ENCODE measurements around the gene RGS7BP.
"Not testable (repeated sequence)": the region's sequence is repeated elsewhere in the genome, so short reads cannot be mapped to it uniquely, and the experiment has no call there.

The RGS7BP gene

DNA sequence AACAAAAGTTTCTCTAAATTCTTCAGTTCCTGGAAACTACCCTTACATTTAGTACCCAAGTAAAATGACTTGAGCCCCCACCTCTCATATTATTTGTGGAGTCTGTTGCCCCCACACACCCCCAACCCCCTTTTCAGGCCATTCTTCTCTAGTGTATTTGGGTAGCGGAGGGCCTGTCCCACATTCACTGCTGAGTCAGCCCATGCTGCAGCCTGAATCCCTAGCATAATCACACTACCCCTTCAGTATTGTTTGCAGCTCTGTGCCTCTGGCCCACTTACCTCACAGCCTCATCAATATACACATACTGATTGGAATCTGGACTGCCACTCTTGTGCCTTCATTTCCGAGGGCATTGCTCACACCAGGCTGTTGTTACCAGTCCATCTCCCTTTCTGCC is 26.8 kb downstream of the RGS7BP start:
- Histone ChIP-seq H3K4me1 (ENCODE audit: control insufficient read depth, insufficient read depth, low read depth, low read length) (no peaks in the 10 kb centered on the region), H2BK15ac (ENCODE audit: low read depth, poor library complexity, severe bottlenecking) (no peak overlapping the region), H3K18ac (ENCODE audit: low read depth in 1 of 2, low read length in 2 of 2) (no peak overlapping the region), H3K79me1 (replicated peaks; ENCODE audit: low read length, poor library complexity, severe bottlenecking) (no peaks in the 10 kb centered on the region), H2AFZ (ENCODE audit: low read depth, low read length) (no peak overlapping the region), H3K4me3 (ENCODE audit: insufficient read depth in 1 of 2, low read depth in 1 of 2, low read length in 2 of 2) (no peak overlapping the region), H3K9me3 (ENCODE audit: control insufficient read depth, low read length) (no peaks in the 10 kb centered on the region), H3K27ac (ENCODE audit: low read length, poor library complexity, severe bottlenecking) (no peak overlapping the region), H3K27me3 (ENCODE audit: control insufficient read depth in 1 of 2, insufficient read depth in 1 of 2, low read length in 2 of 2) (peaks cover 6 to 12% of the 10 kb centered on the region in 2 experiments), H3K4me2 (ENCODE audit: low read length, poor library complexity, severe bottlenecking) (no peak overlapping the region), H3K23ac (ENCODE audit: low read length in 2 of 2) (no peak overlapping the region), H4K91ac (ENCODE audit: low read length) (no peak overlapping the region), H2BK12ac (ENCODE audit: low read length in 2 of 2) (no peak overlapping the region), H3K36me3 (ENCODE audit: control insufficient read depth in 1 of 2, insufficient read depth in 2 of 2, low read depth in 1 of 2, low read length in 2 of 2) (no peaks in the 10 kb centered on the region), H3K9ac (ENCODE audit: low read length) (no peak overlapping the region), H2BK120ac (ENCODE audit: low read depth, low read length) (no peak overlapping the region), H3K14ac (ENCODE audit: low read length in 2 of 2) (no peak overlapping the region), H2BK5ac (ENCODE audit: low read depth, low read length, poor library complexity, severe bottlenecking) (no peak overlapping the region), H2AK5ac (ENCODE audit: low read length, severe bottlenecking) (no peak overlapping the region), H3K4ac (ENCODE audit: low read depth in 1 of 2, low read length in 2 of 2) (no peak overlapping the region), H4K8ac (ENCODE audit: low read length) (no peak overlapping the region)
- WGBS, result 80% methylated on average over 2 of the region's 2 CpGs
- no peak for DNase-seq

DNA sequence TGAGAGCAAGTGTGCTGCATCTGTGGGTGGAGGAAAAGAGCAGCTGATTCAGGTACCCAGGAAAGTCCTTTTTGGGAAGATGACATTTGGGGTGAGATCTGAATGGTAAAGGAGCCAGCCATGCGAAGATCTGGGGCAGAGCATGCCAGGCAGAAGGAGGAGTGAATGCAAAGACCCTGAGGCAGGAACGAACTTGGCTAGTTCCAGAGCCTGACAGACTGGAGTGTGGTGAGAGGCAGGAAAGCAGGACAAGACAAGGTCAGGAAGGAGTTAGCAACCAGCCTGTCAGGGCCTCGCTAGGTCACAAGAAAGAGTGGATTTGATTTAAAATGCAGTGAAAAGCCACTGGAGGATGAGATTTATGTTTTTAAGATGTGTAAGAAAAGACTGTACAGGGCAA is 28.2 kb downstream of the RGS7BP start:
- no peak overlapping the region for H2BK12ac ChIP-seq (ENCODE audit: low read length in 2 of 2)
- H3K79me1 ChIP-seq (replicated peaks; ENCODE audit: low read length, poor library complexity, severe bottlenecking), result no peaks in the 10 kb centered on the region
- no peak overlapping the region for H2BK15ac ChIP-seq (ENCODE audit: low read depth, poor library complexity, severe bottlenecking)
- no peak overlapping the region for H4K91ac ChIP-seq (ENCODE audit: low read length)
- H3K9me3 ChIP-seq (ENCODE audit: control insufficient read depth, low read length), result no peaks in the 10 kb centered on the region
- no peak overlapping the region for H3K23ac ChIP-seq (ENCODE audit: low read length in 2 of 2)
- H3K18ac ChIP-seq (ENCODE audit: low read depth in 1 of 2, low read length in 2 of 2), result no peak overlapping the region
- H3K4me3 ChIP-seq (ENCODE audit: insufficient read depth in 1 of 2, low read depth in 1 of 2, low read length in 2 of 2), result no peak overlapping the region
- 70% methylated on average over 3 of the region's 3 CpGs for WGBS
- H3K27ac ChIP-seq (ENCODE audit: low read length, poor library complexity, severe bottlenecking), result no peak overlapping the region
- H3K4ac ChIP-seq (ENCODE audit: low read depth in 1 of 2, low read length in 2 of 2), result no peak overlapping the region
- no peaks in the 10 kb centered on the region for H3K4me1 ChIP-seq (ENCODE audit: control insufficient read depth, insufficient read depth, low read depth, low read length)
- H3K14ac ChIP-seq (ENCODE audit: low read length in 2 of 2), result no peak overlapping the region
- H2AFZ ChIP-seq (ENCODE audit: low read depth, low read length), result no peak overlapping the region
- no peak overlapping the region for H2AK5ac ChIP-seq (ENCODE audit: low read length, severe bottlenecking)
- H3K4me2 ChIP-seq (ENCODE audit: low read length, poor library complexity, severe bottlenecking), result no peak overlapping the region
- no peak overlapping the region for H3K9ac ChIP-seq (ENCODE audit: low read length)
- H3K27me3 ChIP-seq (ENCODE audit: control insufficient read depth in 1 of 2, insufficient read depth in 1 of 2, low read length in 2 of 2), result peaks cover 6 to 12% of the 10 kb centered on the region in 2 experiments
- no peaks in the 10 kb centered on the region for H3K36me3 ChIP-seq (ENCODE audit: control insufficient read depth in 1 of 2, insufficient read depth in 2 of 2, low read depth in 1 of 2, low read length in 2 of 2)
- H2BK5ac ChIP-seq (ENCODE audit: low read depth, low read length, poor library complexity, severe bottlenecking), result no peak overlapping the region
- DNase-seq, result no peak
- no peak overlapping the region for H4K8ac ChIP-seq (ENCODE audit: low read length)
- no peak overlapping the region for H2BK120ac ChIP-seq (ENCODE audit: low read depth, low read length)

DNA sequence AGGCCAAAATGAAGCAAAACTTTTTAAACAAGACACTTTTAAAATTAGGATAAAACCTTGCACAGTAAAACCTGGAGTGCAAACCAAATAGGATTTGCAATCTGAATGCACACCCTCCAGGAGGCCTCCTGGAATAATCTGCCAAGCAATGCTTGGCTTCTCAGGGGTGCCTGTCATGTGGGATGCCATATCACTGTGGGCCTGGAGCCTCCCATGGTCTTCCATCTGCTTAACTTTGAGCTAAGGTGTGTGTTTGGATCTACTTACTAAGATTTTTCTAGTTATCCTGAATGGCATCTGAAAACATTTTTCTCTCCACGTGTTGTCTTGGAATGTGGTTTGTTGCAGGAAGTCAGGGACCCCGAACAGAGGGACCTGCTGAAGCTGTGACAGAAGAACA is 52.1 kb downstream of the RGS7BP start:
- Histone ChIP-seq H3K9me3 (ENCODE audit: control insufficient read depth, low read length) (peaks cover 2% of the 10 kb centered on the region), H3K9ac (ENCODE audit: low read length) (no peak overlapping the region), H3K14ac (ENCODE audit: low read length in 2 of 2) (no peak overlapping the region), H2BK12ac (ENCODE audit: low read length in 2 of 2) (no peak overlapping the region), H3K4me2 (ENCODE audit: low read length, poor library complexity, severe bottlenecking) (no peak overlapping the region), H3K36me3 (ENCODE audit: control insufficient read depth in 1 of 2, insufficient read depth in 2 of 2, low read depth in 1 of 2, low read length in 2 of 2) (no peaks in the 10 kb centered on the region), H2AK5ac (ENCODE audit: low read length, severe bottlenecking) (no peak overlapping the region), H3K4me3 (ENCODE audit: insufficient read depth in 1 of 2, low read depth in 1 of 2, low read length in 2 of 2) (no peak overlapping the region), H4K8ac (ENCODE audit: low read length) (no peak overlapping the region), H3K4me1 (ENCODE audit: control insufficient read depth, insufficient read depth, low read depth, low read length) (no peaks in the 10 kb centered on the region), H3K27me3 (ENCODE audit: control insufficient read depth in 1 of 2, insufficient read depth in 1 of 2, low read length in 2 of 2) (no peaks in the 10 kb centered on the region), H3K18ac (ENCODE audit: low read depth in 1 of 2, low read length in 2 of 2) (no peak overlapping the region), H2AFZ (ENCODE audit: low read depth, low read length) (no peak overlapping the region), H3K4ac (ENCODE audit: low read depth in 1 of 2, low read length in 2 of 2) (no peak overlapping the region), H3K27ac (ENCODE audit: low read length, poor library complexity, severe bottlenecking) (no peak overlapping the region), H2BK120ac (ENCODE audit: low read depth, low read length) (no peak overlapping the region), H3K79me1 (replicated peaks; ENCODE audit: low read length, poor library complexity, severe bottlenecking) (no peaks in the 10 kb centered on the region), H3K23ac (ENCODE audit: low read length in 2 of 2) (no peak overlapping the region), H2BK5ac (ENCODE audit: low read depth, low read length, poor library complexity, severe bottlenecking) (no peak overlapping the region), H4K91ac (ENCODE audit: low read length) (no peak overlapping the region), H2BK15ac (ENCODE audit: low read depth, poor library complexity, severe bottlenecking) (no peak overlapping the region)
- no CpG with 5 or more reads among the region's 2 CpGs for whole genome bisulfite sequencing
- no peak for DNase-seq

DNA sequence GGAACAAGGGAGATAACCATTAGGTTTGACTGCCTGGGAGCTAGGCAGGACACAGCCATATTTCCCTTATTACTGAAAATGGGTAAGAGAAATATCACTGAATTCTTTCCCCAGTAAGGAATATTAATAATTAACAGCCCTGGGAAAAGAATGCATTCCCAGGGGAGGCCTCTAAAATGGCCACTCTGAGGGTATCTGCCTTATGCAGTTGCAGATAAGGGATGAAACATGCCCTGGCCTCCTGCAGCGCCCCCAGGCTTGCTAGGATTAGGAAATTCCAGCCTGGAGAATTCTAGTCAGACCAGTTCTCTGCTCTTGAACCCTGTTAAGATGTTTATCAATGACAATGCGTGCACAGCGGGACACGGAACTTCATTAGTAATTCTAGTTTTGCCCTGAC is 52.8 kb downstream of the RGS7BP start:
- not testable (repeated sequence) for H3K27ac ChIP-seq (ENCODE audit: low read length, poor library complexity, severe bottlenecking); H2BK120ac ChIP-seq (ENCODE audit: low read depth, low read length); H2AK5ac ChIP-seq (ENCODE audit: low read length, severe bottlenecking); H2BK12ac ChIP-seq (ENCODE audit: low read length in 2 of 2); DNase-seq; H3K9ac ChIP-seq (ENCODE audit: low read length); H4K91ac ChIP-seq (ENCODE audit: low read length); H3K4me1 ChIP-seq (ENCODE audit: control insufficient read depth, insufficient read depth, low read depth, low read length); H2AFZ ChIP-seq (ENCODE audit: low read depth, low read length); H3K4me2 ChIP-seq (ENCODE audit: low read length, poor library complexity, severe bottlenecking); H2BK5ac ChIP-seq (ENCODE audit: low read depth, low read length, poor library complexity, severe bottlenecking); H4K8ac ChIP-seq (ENCODE audit: low read length); H3K14ac ChIP-seq (ENCODE audit: low read length in 2 of 2); H3K4me3 ChIP-seq (ENCODE audit: insufficient read depth in 1 of 2, low read depth in 1 of 2, low read length in 2 of 2); H3K18ac ChIP-seq (ENCODE audit: low read depth in 1 of 2, low read length in 2 of 2); H3K36me3 ChIP-seq (ENCODE audit: control insufficient read depth in 1 of 2, insufficient read depth in 2 of 2, low read depth in 1 of 2, low read length in 2 of 2); H3K79me1 ChIP-seq (replicated peaks; ENCODE audit: low read length, poor library complexity, severe bottlenecking); H3K27me3 ChIP-seq (ENCODE audit: control insufficient read depth in 1 of 2, insufficient read depth in 1 of 2, low read length in 2 of 2); H3K23ac ChIP-seq (ENCODE audit: low read length in 2 of 2); H3K9me3 ChIP-seq (ENCODE audit: control insufficient read depth, low read length); H2BK15ac ChIP-seq (ENCODE audit: low read depth, poor library complexity, severe bottlenecking); H3K4ac ChIP-seq (ENCODE audit: low read depth in 1 of 2, low read length in 2 of 2)
- 76% methylated on average over 4 of the region's 4 CpGs for WGBS

Data from mesenchymal stem cell (in vitro differentiated cells and primary cell).